Osteocyte (in vitro differentiated cells): ENCODE results near the gene DEDD. TPM values are rescaled to one million over a fixed set of nuclear protein-coding genes. Genes with fewer than 3 reads are reported as not detected.

Experiments used
- DNase-seq: peaks from one replicate; pipeline ENCODE4 v3.0.0; 2021; ENCODE audit warnings: mixed read lengths; ENCODE audit not compliant: unreplicated experiment; ENCODE audit errors: extremely low spot score
- H3K27ac Mint-ChIP-seq: one replicate; pipeline ENCODE4 v1.8.0; 2021; ENCODE audit warnings: mild to moderate bottlenecking, mixed read lengths; ENCODE audit not compliant: unreplicated experiment
- H3K27me3 Mint-ChIP-seq: one replicate; pipeline ENCODE4 v1.8.0; 2021; ENCODE audit warnings: mixed read lengths; ENCODE audit not compliant: unreplicated experiment
- H3K36me3 Mint-ChIP-seq: one replicate; pipeline ENCODE4 v1.8.0; 2021; ENCODE audit warnings: mixed read lengths; ENCODE audit not compliant: unreplicated experiment
- H3K4me1 Mint-ChIP-seq: one replicate; pipeline ENCODE4 v1.8.0; 2021; ENCODE audit warnings: mixed read lengths; ENCODE audit not compliant: unreplicated experiment
- H3K4me3 Mint-ChIP-seq: one replicate; pipeline ENCODE4 v1.8.0; 2021; ENCODE audit warnings: mild to moderate bottlenecking, moderate library complexity, mixed read lengths; ENCODE audit not compliant: unreplicated experiment
- H3K9me3 Mint-ChIP-seq: one replicate; pipeline ENCODE4 v1.8.0; 2021; ENCODE audit warnings: mixed read lengths; ENCODE audit not compliant: unreplicated experiment
- total RNA-seq: library from RNA; stranded (reverse); gene quantifications from 2 replicates; pipeline ENCODE4 v1.2.1, GENCODE V29; 2021
- TF ChIP-seq, protein P1 (sequence below): fragments of 200-600 bp; sonication (generic); IDR thresholded peaks from 2 replicates; pipeline ENCODE4 v1.5.0; 2021; ENCODE audit warnings: antibody characterized with exemption, mild to moderate bottlenecking, moderate library complexity

Gene DEDD
- total RNA-seq, 1 donor from 2014 or later: 40.8 TPM

DNA sequence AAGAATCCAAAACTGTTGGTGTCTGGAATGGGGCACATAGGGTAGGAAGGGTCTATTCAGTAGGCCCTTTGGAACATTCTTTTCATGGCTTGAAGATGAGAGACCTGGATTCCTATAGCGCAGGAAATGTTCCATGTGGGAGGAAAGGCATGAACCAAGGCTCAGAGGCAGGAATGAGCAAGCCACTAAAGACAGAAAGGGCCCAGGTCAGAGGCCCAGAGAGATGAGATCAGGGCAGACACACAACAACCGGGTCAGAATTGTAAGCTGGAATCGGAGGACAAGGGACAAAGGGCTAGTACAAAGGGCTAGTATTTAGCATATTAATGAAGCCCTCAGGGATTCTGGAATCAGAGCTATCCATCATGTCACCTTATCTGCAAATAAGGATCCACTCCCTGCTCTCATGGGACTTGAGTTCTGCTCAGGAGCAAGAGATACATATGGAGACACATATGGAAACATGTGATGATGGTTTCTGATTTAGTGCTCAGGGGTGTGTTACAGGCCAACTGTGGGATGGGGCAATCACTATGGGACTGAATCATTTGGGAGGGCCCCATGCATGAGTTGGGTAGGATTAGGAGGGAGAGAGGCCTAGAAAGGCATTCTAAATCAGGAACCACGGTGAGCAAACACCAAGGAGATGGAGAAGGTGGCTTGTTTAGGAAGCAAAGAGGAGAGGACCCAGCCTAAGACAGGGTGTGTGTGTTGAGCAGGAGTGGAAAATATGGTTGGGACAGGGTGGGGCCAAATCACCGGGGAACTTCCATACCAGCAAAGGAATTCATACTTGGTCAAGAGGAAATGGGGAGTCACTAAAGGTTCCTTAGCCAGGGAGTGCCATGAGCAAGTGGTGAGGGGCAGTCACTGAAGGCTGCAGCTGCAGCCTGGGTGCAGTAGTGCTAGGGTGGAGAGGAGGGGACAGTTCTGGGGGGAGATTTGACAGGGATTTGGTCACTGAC is 51.7 kb downstream of the DEDD start:
- Mint-ChIP-seq H3K9me3 (no peaks in the 10 kb centered on the region), H3K36me3 (no peaks in the 10 kb centered on the region), H3K27me3 (no peaks in the 10 kb centered on the region), H3K4me3 (no peak overlapping the region), H3K4me1 (peaks cover 7% of the 10 kb centered on the region), H3K27ac (no peak overlapping the region)
- no peak for DNase-seq
- TF ChIP-seq, protein P1, sequence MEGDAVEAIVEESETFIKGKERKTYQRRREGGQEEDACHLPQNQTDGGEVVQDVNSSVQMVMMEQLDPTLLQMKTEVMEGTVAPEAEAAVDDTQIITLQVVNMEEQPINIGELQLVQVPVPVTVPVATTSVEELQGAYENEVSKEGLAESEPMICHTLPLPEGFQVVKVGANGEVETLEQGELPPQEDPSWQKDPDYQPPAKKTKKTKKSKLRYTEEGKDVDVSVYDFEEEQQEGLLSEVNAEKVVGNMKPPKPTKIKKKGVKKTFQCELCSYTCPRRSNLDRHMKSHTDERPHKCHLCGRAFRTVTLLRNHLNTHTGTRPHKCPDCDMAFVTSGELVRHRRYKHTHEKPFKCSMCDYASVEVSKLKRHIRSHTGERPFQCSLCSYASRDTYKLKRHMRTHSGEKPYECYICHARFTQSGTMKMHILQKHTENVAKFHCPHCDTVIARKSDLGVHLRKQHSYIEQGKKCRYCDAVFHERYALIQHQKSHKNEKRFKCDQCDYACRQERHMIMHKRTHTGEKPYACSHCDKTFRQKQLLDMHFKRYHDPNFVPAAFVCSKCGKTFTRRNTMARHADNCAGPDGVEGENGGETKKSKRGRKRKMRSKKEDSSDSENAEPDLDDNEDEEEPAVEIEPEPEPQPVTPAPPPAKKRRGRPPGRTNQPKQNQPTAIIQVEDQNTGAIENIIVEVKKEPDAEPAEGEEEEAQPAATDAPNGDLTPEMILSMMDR: no peak

DNA sequence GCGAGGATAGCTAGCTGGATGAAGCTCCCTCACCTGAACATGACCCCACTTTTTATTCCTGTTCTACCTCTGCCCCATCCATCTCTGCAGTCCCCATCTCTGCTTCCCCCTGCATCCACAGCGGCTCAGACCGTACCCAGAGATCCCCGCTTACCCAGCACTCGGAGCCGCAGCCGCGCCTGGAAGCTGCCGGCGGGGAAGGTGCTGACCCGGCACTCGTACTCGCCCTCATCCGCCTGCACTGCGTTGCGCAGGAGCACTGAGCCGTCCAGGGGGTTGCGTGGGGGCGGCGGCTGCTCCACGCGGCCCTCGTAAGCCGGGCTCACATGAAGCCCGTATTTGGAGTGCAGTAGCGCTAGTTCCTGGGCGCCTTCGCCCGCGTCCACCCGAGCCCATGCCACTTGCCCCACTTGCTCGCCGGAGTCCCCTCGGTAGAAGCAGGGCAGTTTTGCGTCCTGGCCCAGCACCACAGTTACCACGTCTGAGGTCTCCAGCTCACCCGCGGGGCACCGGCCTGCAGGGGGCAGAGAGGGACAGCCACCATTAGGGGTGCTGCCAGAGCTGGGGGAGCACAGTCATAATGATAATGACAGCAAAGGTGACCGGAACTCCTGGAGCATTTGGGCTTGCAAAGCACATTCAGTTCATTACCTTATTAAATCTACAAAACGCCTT is 52.9 kb downstream of the DEDD start:
- no peaks in the 10 kb centered on the region for H3K36me3 Mint-ChIP-seq
- no peaks in the 10 kb centered on the region for H3K27me3 Mint-ChIP-seq
- TF ChIP-seq, protein P1: no peak
- peaks cover 7% of the 10 kb centered on the region for H3K4me1 Mint-ChIP-seq
- H3K9me3 Mint-ChIP-seq: no peaks in the 10 kb centered on the region
- H3K4me3 Mint-ChIP-seq: no peak overlapping the region
- H3K27ac Mint-ChIP-seq: no peak overlapping the region
- DNase-seq: no peak

DNA sequence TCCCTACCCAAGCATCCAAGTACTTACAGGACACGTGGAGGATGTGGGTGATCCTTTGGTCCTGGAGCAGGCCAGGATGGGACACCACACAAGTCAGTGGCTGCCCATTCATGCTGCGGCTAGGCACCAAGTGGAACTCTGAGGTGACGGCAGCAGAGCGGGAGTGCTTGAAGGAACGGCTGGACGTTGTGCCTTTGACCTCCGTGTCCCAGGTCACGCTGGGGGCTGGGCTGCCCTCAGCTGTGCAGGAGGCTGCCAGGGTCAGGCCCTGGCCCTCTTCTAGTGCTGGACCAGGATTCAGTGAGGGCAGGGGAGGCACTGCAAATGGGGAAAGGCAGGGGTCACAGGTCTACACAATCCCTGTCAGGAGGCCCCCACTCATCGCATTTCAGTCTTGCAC is 55.0 kb downstream of the DEDD start:
- TF ChIP-seq, protein P1: no peak
- no peak overlapping the region for H3K27ac Mint-ChIP-seq
- no peaks in the 10 kb centered on the region for H3K9me3 Mint-ChIP-seq
- no peaks in the 10 kb centered on the region for H3K36me3 Mint-ChIP-seq
- no peaks in the 10 kb centered on the region for H3K27me3 Mint-ChIP-seq
- no peak overlapping the region for H3K4me3 Mint-ChIP-seq
- H3K4me1 Mint-ChIP-seq: no peaks in the 10 kb centered on the region
- no peak for DNase-seq

DNA sequence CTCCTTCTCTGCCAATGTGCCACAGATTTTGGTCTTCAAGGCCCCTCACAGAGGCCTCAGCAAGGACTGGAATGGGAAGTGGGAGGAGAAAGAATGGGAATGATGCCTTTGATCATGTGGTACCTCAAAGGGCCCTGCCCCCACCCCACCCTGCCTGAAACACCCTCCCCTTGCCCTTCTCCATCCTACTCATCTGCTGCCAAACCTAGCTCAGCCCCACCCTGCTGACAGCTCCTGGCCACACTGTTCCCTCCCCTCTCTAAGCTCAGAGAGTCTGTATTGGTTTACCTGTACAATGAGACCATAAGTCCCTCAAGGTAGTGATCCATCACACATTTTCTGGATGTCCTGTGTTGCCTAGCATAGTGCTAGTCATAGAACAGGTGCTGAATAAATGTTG is 56.1 kb downstream of the DEDD start:
- Mint-ChIP-seq H3K4me3 (no peak overlapping the region), H3K9me3 (no peaks in the 10 kb centered on the region), H3K4me1 (no peaks in the 10 kb centered on the region), H3K36me3 (no peaks in the 10 kb centered on the region), H3K27me3 (no peaks in the 10 kb centered on the region), H3K27ac (no peak overlapping the region)
- TF ChIP-seq, protein P1: no peak
- no peak for DNase-seq
